H1 (cell line): ENCODE data around the gene AMOTL2. TPM values are rescaled to one million over a fixed set of nuclear protein-coding genes. Genes with fewer than 3 reads are reported as not detected.

Experiments used
- CTCF ChIA-PET: fragments of 300-600 bp; sonication (Branson Sonifier 250); formaldehyde crosslinking; loops from one replicate; lab custom pipeline; 2021; ENCODE audit not compliant: partially characterized antibody; lab: Charles Lee
- POLR2A ChIA-PET: fragments of 300-600 bp; sonication (Branson Sonifier 250); formaldehyde crosslinking; loops from one replicate; lab custom pipeline; 2021; ENCODE audit warnings: inconsistent platforms; ENCODE audit not compliant: partially characterized antibody; lab: Charles Lee
- DNase-seq, 2 experiments: peaks; one replicate each; pipeline versions ENCODE4 v3.0.0 to v3.0.0-alpha.2; 2010 to 2022; ENCODE audit warnings: low spot score in 2 of 2, low read depth in 1 of 2, mixed read lengths in 1 of 2
- FAIRE-seq: peaks from 2 replicates; lab custom pipeline; 2011; peaks lifted over from hg19 to GRCh38; lab: Jason Lieb, UNC
- H2AFZ ChIP-seq: 2 replicates; pipeline ENCODE4 v1.8.1; 2012; ENCODE audit warnings: low read length, inconsistent platforms
- H2AK5ac ChIP-seq: 2 replicates; pipeline ENCODE4 v1.6.1; 2013; ENCODE audit warnings: low read depth, low read length
- H2BK120ac ChIP-seq: replicated peaks from 2 replicates; pipeline ENCODE3; 2013; ENCODE audit warnings: low read depth, low read length, inconsistent platforms
- H2BK12ac ChIP-seq: 2 replicates; pipeline ENCODE4 v1.6.1; 2013; ENCODE audit warnings: low read depth, low read length
- H2BK15ac ChIP-seq: 2 replicates; pipeline ENCODE4 v1.6.1; 2013; ENCODE audit warnings: low read length
- H2BK20ac ChIP-seq: 2 replicates; pipeline ENCODE4 v1.6.1; 2013; ENCODE audit warnings: low read length
- H2BK5ac ChIP-seq: 2 replicates; pipeline ENCODE4 v1.6.1; 2013; ENCODE audit warnings: low read depth, low read length
- H3K14ac ChIP-seq: 2 replicates; pipeline ENCODE4 v1.6.1; 2013; ENCODE audit warnings: inconsistent platforms; ENCODE audit not compliant: insufficient read length
- H3K18ac ChIP-seq: 2 replicates; pipeline ENCODE4 v1.6.1; 2013; ENCODE audit warnings: low read length; ENCODE audit errors: extremely low read depth
- H3K23ac ChIP-seq: 2 replicates; pipeline ENCODE4 v1.6.1; 2013; ENCODE audit warnings: inconsistent platforms; ENCODE audit not compliant: insufficient read length
- H3K23me2 ChIP-seq: 2 replicates; pipeline ENCODE4 v1.6.1; 2013; ENCODE audit warnings: low read depth, low read length
- H3K27ac ChIP-seq: 2 replicates; pipeline ENCODE4 v1.6.1; 2011; ENCODE audit warnings: low read depth, low read length, inconsistent platforms
- H3K27me3 ChIP-seq, 4 experiments: replicated peaks in 1 of 4; 1 replicate in 1 of 4; 2 replicates in 3 of 4; pipeline versions ENCODE4 v1.6.1 to v1.8.1; 2011 to 2013; ENCODE audit warnings: low read length in 3 of 4, mild to moderate bottlenecking in 3 of 4, inconsistent platforms in 2 of 4, mixed read lengths in 2 of 4, moderate library complexity in 1 of 4; ENCODE audit not compliant: control insufficient read depth in 3 of 4, insufficient read depth in 3 of 4; ENCODE audit errors: extremely low read depth in 1 of 4
- H3K36me3 ChIP-seq, 4 experiments: 2 replicates each; pipeline versions ENCODE4 v1.6.1 to v1.8.1; 2011 to 2013; ENCODE audit warnings: mild to moderate bottlenecking in 4 of 4, low read length in 3 of 4, moderate library complexity in 2 of 4, control low read depth in 1 of 4, inconsistent platforms in 1 of 4; ENCODE audit not compliant: insufficient read depth in 4 of 4, control insufficient read depth in 2 of 4
- H3K4ac ChIP-seq: replicated peaks from 2 replicates; pipeline ENCODE3; 2013; ENCODE audit warnings: low read length, low read depth, mixed read lengths, inconsistent platforms; ENCODE audit not compliant: insufficient read length
- H3K4me1 ChIP-seq, 4 experiments: replicated peaks in 1 of 4; 1 replicate in 1 of 4; 2 replicates in 3 of 4; pipeline versions ENCODE4 v1.6.1 to v1.8.1; 2011 to 2013; ENCODE audit warnings: low read length in 3 of 4, inconsistent platforms in 2 of 4, mixed read lengths in 1 of 4; ENCODE audit not compliant: insufficient read depth in 4 of 4, control insufficient read depth in 3 of 4
- H3K4me2 ChIP-seq, 2 experiments: 2 replicates each; pipeline versions ENCODE4 v1.6.1 to v1.8.1; 2011 to 2013; ENCODE audit warnings: low read depth in 2 of 2, low read length in 2 of 2, control low read depth in 1 of 2, inconsistent platforms in 1 of 2, mild to moderate bottlenecking in 1 of 2; ENCODE audit not compliant: insufficient read depth in 1 of 2
- H3K4me3 ChIP-seq, 4 experiments: fragments of 200-600, 300-600 bp in 1 of 4; sonication (generic), shearing (Covaris generic), sonication (Bioruptor Twin) in 1 of 4; 2 replicates each; pipeline versions ENCODE4 v1.5.1 to v1.8.1; 2011 to 2016; ENCODE audit warnings: low read length in 4 of 4, low read depth in 3 of 4, control low read depth in 2 of 4, inconsistent platforms in 2 of 4, mild to moderate bottlenecking in 2 of 4, mixed read lengths in 1 of 4, moderate library complexity in 1 of 4; ENCODE audit not compliant: insufficient read depth in 2 of 4; ENCODE audit errors: extremely low read depth in 1 of 4
- H3K56ac ChIP-seq: replicated peaks from 2 replicates; pipeline ENCODE3; 2013; ENCODE audit warnings: low read depth, mild to moderate bottlenecking, mixed read lengths, low read length, inconsistent platforms; ENCODE audit not compliant: insufficient read length
- H3K79me1 ChIP-seq: 2 replicates; pipeline ENCODE4 v1.6.1; 2013; ENCODE audit warnings: low read depth, low read length, control low read depth
- H3K79me2 ChIP-seq, 2 experiments: 2 replicates each; pipeline versions ENCODE4 v1.6.1 to v1.8.1; 2012 to 2013; ENCODE audit warnings: low read length in 2 of 2, mild to moderate bottlenecking in 2 of 2, inconsistent platforms in 1 of 2; ENCODE audit not compliant: insufficient read depth in 2 of 2, control insufficient read depth in 1 of 2
- H3K9ac ChIP-seq, 4 experiments: replicated peaks in 1 of 4; 1 replicate in 1 of 4; 2 replicates in 3 of 4; pipeline versions ENCODE4 v1.6.1 to v1.8.1; 2011 to 2013; ENCODE audit warnings: low read depth in 3 of 4, low read length in 3 of 4, control low read depth in 2 of 4, mild to moderate bottlenecking in 2 of 4, moderate library complexity in 2 of 4, inconsistent platforms in 1 of 4; ENCODE audit errors: extremely low read depth in 1 of 4
- H3K9me3 ChIP-seq, 2 experiments: 2 replicates each; pipeline versions ENCODE4 v1.6.1 to v1.8.1; 2012 to 2013; ENCODE audit warnings: mild to moderate bottlenecking in 2 of 2, moderate library complexity in 2 of 2, control low read depth in 1 of 2, inconsistent platforms in 1 of 2, low read depth in 1 of 2, low read length in 1 of 2, mixed read lengths in 1 of 2; ENCODE audit not compliant: insufficient read depth in 2 of 2
- H4K20me1 ChIP-seq, 2 experiments: replicated peaks in 1 of 2; 2 replicates each; pipeline versions ENCODE3 to v1.8.1; 2011 to 2013; ENCODE audit warnings: inconsistent platforms in 2 of 2, low read length in 2 of 2, mild to moderate bottlenecking in 1 of 2; ENCODE audit not compliant: insufficient read depth in 2 of 2, control insufficient read depth in 1 of 2
- H4K5ac ChIP-seq: 2 replicates; pipeline ENCODE4 v1.6.1; 2013; ENCODE audit warnings: low read length, low read depth, mixed read lengths, inconsistent platforms; ENCODE audit not compliant: insufficient read length
- H4K8ac ChIP-seq: 2 replicates; pipeline ENCODE4 v1.8.0; 2013; ENCODE audit warnings: mild to moderate bottlenecking, moderate library complexity, low read length, inconsistent platforms; ENCODE audit not compliant: insufficient read depth; ENCODE audit errors: extremely low read depth
- H4K91ac ChIP-seq: replicated peaks from 2 replicates; pipeline ENCODE3; 2013; ENCODE audit warnings: low read length, mixed read lengths, inconsistent platforms; ENCODE audit not compliant: insufficient read length
- BCL11A ChIP-seq, 2 experiments: IDR thresholded peaks; one replicate each; pipeline ENCODE4 v1.6.1; 2011; ENCODE audit warnings: low read depth in 2 of 2, low read length in 2 of 2, mild to moderate bottlenecking in 2 of 2
- BRCA1 ChIP-seq: IDR thresholded peaks from 2 replicates; pipeline ENCODE4 v1.6.1; 2012; ENCODE audit warnings: low read depth, low read length, improper control_type of control experiment
- CREB1 ChIP-seq: IDR thresholded peaks from 2 replicates; pipeline ENCODE4 v1.6.1; 2012; ENCODE audit warnings: inconsistent platforms
- EP300 ChIP-seq, 2 experiments: IDR thresholded peaks; 1 replicate in 1 of 2; 2 replicates in 1 of 2; pipeline ENCODE4 v1.6.1; 2011 to 2012; ENCODE audit warnings: low read depth in 2 of 2, low read length in 2 of 2, mild to moderate bottlenecking in 2 of 2, borderline replicate concordance in 1 of 2, inconsistent platforms in 1 of 2, moderate library complexity in 1 of 2
- HDAC2 ChIP-seq, 2 experiments: fragments of 300-600 bp in 1 of 2; sonication (generic) in 1 of 2; IDR thresholded peaks; 2 replicates each; pipeline ENCODE4 v1.6.1; 2011 to 2012; ENCODE audit warnings: low read depth in 2 of 2, low read length in 2 of 2, mild to moderate bottlenecking in 2 of 2, moderate library complexity in 2 of 2, borderline replicate concordance in 1 of 2, inconsistent platforms in 1 of 2
- JUN ChIP-seq: IDR thresholded peaks from 2 replicates; pipeline ENCODE4 v1.6.1; 2011; ENCODE audit warnings: low read depth, mild to moderate bottlenecking, improper control_type of control experiment, low read length
- POLR2A ChIP-seq, 2 experiments: IDR thresholded peaks; 1 replicate in 1 of 2; 2 replicates in 1 of 2; pipeline ENCODE4 v1.6.1; 2011; ENCODE audit warnings: low read depth in 2 of 2, low read length in 2 of 2, mild to moderate bottlenecking in 2 of 2; ENCODE audit errors: control extremely low read depth in 1 of 2
- POU5F1 ChIP-seq: IDR thresholded peaks from 2 replicates; pipeline ENCODE4 v1.6.1; 2011; ENCODE audit warnings: low read depth, mild to moderate bottlenecking, low read length, moderate library complexity
- RBBP5 ChIP-seq: IDR thresholded peaks from 2 replicates; pipeline ENCODE4 v1.7.1; 2012; ENCODE audit warnings: low read depth, mild to moderate bottlenecking, inconsistent platforms, low read length, moderate library complexity, borderline replicate concordance
- RFX5 ChIP-seq: IDR thresholded peaks from 2 replicates; pipeline ENCODE4 v1.6.1; 2011; ENCODE audit warnings: low read depth, low read length, improper control_type of control experiment, borderline replicate concordance
- SAP30 ChIP-seq: fragments of 300-600 bp; sonication (generic); IDR thresholded peaks from 2 replicates; pipeline ENCODE4 v1.7.1; 2012; ENCODE audit warnings: low read length, moderate library complexity, mild to moderate bottlenecking, inconsistent platforms; ENCODE audit not compliant: insufficient read depth, insufficient replicate concordance
- SRF ChIP-seq: IDR thresholded peaks from 2 replicates; pipeline ENCODE4 v1.6.1; 2011; ENCODE audit warnings: mild to moderate bottlenecking, low read depth, low read length, moderate library complexity
- TAF7 ChIP-seq: optimal IDR thresholded peaks from 2 replicates; pipeline ENCODE3; 2011; ENCODE audit warnings: low read depth, mild to moderate bottlenecking, inconsistent platforms, low read length, moderate library complexity, borderline replicate concordance
- TBP ChIP-seq: IDR thresholded peaks from 2 replicates; pipeline ENCODE4 v1.6.1; 2011; ENCODE audit warnings: low read depth, low read length, improper control_type of control experiment
- WGBS, 2 experiments: shearing (Covaris generic) in 1 of 2; methylation state at CpG; one replicate each; pipeline versions ENCODE4 v1.1.6 to v1.1.7; 2013 to 2015; ENCODE audit warnings: low lambda C conversion rate in 2 of 2, mixed read lengths in 2 of 2, inconsistent platforms in 1 of 2, low coverage in 1 of 2, missing lambda C conversion rate in 1 of 2; ENCODE audit not compliant: insufficient replicate concordance in 2 of 2, insufficient coverage in 1 of 2, insufficient read length in 1 of 2; ENCODE audit errors: extremely low coverage in 1 of 2, missing lambda C conversion rate in 1 of 2; 5-methylcytosine and 5-hydroxymethylcytosine counted together
- polyA plus RNA-seq, 7 experiments: library from polyadenylated mRNA; depleted of rRNA in 3 of 7; stranded (reverse) in 5 of 7; unstranded in 2 of 7; fragments of >200 nt in 5 of 7; fragments of 200-250 nt in 2 of 7; gene quantifications; 1 replicate in 5 of 7; 2 replicates in 1 of 7; 4 replicates in 1 of 7; pipeline versions ENCODE4 v1.2.1 to v1.2.3, GENCODE V29; 2011 to 2013; ENCODE audit warnings: missing spikeins in 2 of 7, mixed read lengths in 2 of 7
- total RNA-seq: library from RNA; stranded (reverse); fragmentation: NEBNext Ultra II Directional; extraction: Animal tissue kit (Norgen Biotek cat#: 25700); gene quantifications from 2 replicates; pipeline ENCODE4 v1.2.1, GENCODE V29; 2021

The AMOTL2 gene
- total and polyA plus RNA-seq, 2 of the 8 experiments (the other 6 are each of a cell fraction or from before 2014, with no cell fraction given): 19.0 to 63.7 TPM

DNA sequence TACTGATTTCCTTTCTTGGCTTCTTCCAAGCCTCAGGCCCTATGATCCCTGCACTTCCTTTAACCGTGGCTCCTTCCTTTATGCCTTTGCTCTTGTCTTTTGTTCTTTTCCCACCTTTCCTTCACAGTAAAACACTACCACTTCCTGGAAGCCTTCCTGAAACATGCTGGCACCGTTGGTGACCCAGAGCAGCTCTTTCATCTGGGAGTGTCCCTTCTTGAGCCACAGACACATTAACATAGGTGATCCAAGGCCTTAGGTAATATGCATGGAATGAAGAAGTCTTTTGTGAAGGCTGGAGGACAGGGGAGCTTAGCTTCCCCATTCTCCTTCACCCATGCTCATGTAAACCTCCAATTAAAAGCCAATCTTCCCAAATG lies 39.4 kb downstream of the AMOTL2 start:
- H3K4me2 ChIP-seq: no peak overlapping the region
- no peak overlapping the region for H3K9ac ChIP-seq
- H3K23ac ChIP-seq: no peak overlapping the region
- no peak for FAIRE-seq
- no peak overlapping the region for H3K4ac ChIP-seq
- peak overlapping the region; percentile 96; the same call in 1 of the 2 replicates for H2BK12ac ChIP-seq
- H3K79me1 ChIP-seq: no peaks in the 10 kb centered on the region
- H4K8ac ChIP-seq: no peak overlapping the region
- H3K79me2 ChIP-seq: no peaks in the 10 kb centered on the region
- WGBS, 2 experiments: 80% methylated on average over 2 of the region's 2 CpGs; no CpG with 5 or more reads in 1 of the 2 experiments
- H3K4me1 ChIP-seq: peaks cover 6 to 26% (median 13%) of the 10 kb centered on the region in 4 experiments
- no peaks in the 10 kb centered on the region for H4K20me1 ChIP-seq
- H3K18ac ChIP-seq: peak overlapping the region; percentile 72; the same call in 1 of the 2 replicates
- H2BK5ac ChIP-seq: peak overlapping the region; percentile 77; the same call in 1 of the 2 replicates
- H3K56ac ChIP-seq: no peak overlapping the region
- no peak overlapping the region for H2BK120ac ChIP-seq
- CTCF ChIA-PET: interaction anchor here (0.9 to 6.0 kb wide), 9 partner anchors 11 to 142 kb away, joined by 3 to 31 read pairs (median 4); no protein-coding TSS in a partner anchor
- no peaks in the 10 kb centered on the region for H3K36me3 ChIP-seq
- no peak overlapping the region; the same call in 1 of the 2 replicates for H2AK5ac ChIP-seq
- 0 out of 2 replicates have a peak overlapping the region, but pooled peaks have one; percentile 1 for H2BK15ac ChIP-seq
- H3K14ac ChIP-seq: no peak overlapping the region
- H2AFZ ChIP-seq: no peak overlapping the region
- no peak overlapping the region for H3K4me3 ChIP-seq
- H2BK20ac ChIP-seq: 0 out of 2 replicates have a peak overlapping the region, but pooled peaks have one; percentile 25
- no peak overlapping the region for H3K27ac ChIP-seq
- no peaks in the 10 kb centered on the region for H3K9me3 ChIP-seq
- POLR2A ChIA-PET: interaction anchor here (0.9 to 43.9 kb wide), 4 partner anchors 9 to 31 kb away, joined by 3 to 1731 read pairs (median 8); partner anchors contain the start of gene AMOTL2
- DNase-seq: no peak
- H3K23me2 ChIP-seq: no peaks in the 10 kb centered on the region
- H4K91ac ChIP-seq: no peak overlapping the region
- H4K5ac ChIP-seq: no peak overlapping the region
- H3K27me3 ChIP-seq: no peaks in the 10 kb centered on the region
- TF ChIP-seq BCL11A (IDR thresholded peaks at IDR 0.05; ENCODE audit: low read depth in 2 of 2, low read length in 2 of 2): no peak
- TF ChIP-seq RFX5: no peak
- no peak for TF ChIP-seq CREB1
- no peak for TF ChIP-seq POLR2A (IDR thresholded peaks at IDR 0.05; ENCODE audit: control extremely low read depth in 1 of 2, low read depth in 2 of 2, low read length in 2 of 2)
- no peak for TF ChIP-seq POU5F1
- TF ChIP-seq SRF: no peak
- no peak for TF ChIP-seq TAF7
- TF ChIP-seq EP300 (IDR thresholded peaks at IDR 0.05; ENCODE audit: borderline replicate concordance in 1 of 2, low read depth in 2 of 2, low read length in 2 of 2): no peak
- TF ChIP-seq TBP: no peak
- TF ChIP-seq JUN: no peak
- no peak for TF ChIP-seq SAP30
- TF ChIP-seq BRCA1: no peak
- no peak for TF ChIP-seq HDAC2 (IDR thresholded peaks at IDR 0.05; ENCODE audit: borderline replicate concordance in 1 of 2, low read depth in 2 of 2, low read length in 2 of 2)
- no peak for TF ChIP-seq RBBP5
